ENCODE data around the gene PHACTR1. TPM values are rescaled to one million over a fixed set of nuclear protein-coding genes. Genes with fewer than 3 reads are reported as not detected.

The PHACTR1 gene
- total and polyA plus RNA-seq, 9 of the 15 experiments (the other 6 are each of a cell fraction or from before 2014, with no cell fraction given), result 11.5 to 32.6 (median 22.0) TPM

- TF ChIP-seq, protein P1, sequence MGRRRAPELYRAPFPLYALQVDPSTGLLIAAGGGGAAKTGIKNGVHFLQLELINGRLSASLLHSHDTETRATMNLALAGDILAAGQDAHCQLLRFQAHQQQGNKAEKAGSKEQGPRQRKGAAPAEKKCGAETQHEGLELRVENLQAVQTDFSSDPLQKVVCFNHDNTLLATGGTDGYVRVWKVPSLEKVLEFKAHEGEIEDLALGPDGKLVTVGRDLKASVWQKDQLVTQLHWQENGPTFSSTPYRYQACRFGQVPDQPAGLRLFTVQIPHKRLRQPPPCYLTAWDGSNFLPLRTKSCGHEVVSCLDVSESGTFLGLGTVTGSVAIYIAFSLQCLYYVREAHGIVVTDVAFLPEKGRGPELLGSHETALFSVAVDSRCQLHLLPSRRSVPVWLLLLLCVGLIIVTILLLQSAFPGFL (CRISPR knock-in tag; IDR thresholded peaks at IDR 0.05), result no peak
- TF ChIP-seq RAD21 (CRISPR knock-in tag; conservative IDR thresholded peaks at IDR 0.05 in 1 of 2, IDR thresholded peaks at IDR 0.05 in 1 of 2) (no peak), ZNF609 (CRISPR knock-in tag; IDR thresholded peaks at IDR 0.05; ENCODE audit: borderline replicate concordance) (no peak), CREBBP (IDR thresholded peaks at IDR 0.05; ENCODE audit: low read depth, low read length) (no peak), STAT5A (IDR thresholded peaks at IDR 0.05; ENCODE audit: borderline replicate concordance, low read length) (no peak), ZNF282 (CRISPR knock-in tag; IDR thresholded peaks at IDR 0.05) (no peak), ZNF436 (CRISPR knock-in tag; IDR thresholded peaks at IDR 0.05) (no peak), RFX5 (IDR thresholded peaks at IDR 0.05; ENCODE audit: low read depth, low read length) (no peak), FOXK2 (conservative IDR thresholded peaks at IDR 0.05 in 1 of 2, IDR thresholded peaks at IDR 0.05 in 1 of 2; ENCODE audit: low read depth in 2 of 2) (no peak), JUND (IDR thresholded peaks at IDR 0.05; ENCODE audit: borderline replicate concordance, low read depth, low read length) (no peak), JUND (tag; IDR thresholded peaks at IDR 0.05; ENCODE audit: borderline replicate concordance, low read depth, low read length) (no peak), ZNF165 (CRISPR knock-in tag; IDR thresholded peaks at IDR 0.05; ENCODE audit: borderline replicate concordance) (no peak), RBBP5 (IDR thresholded peaks at IDR 0.05; ENCODE audit: borderline replicate concordance, insufficient read depth, low read length, poor library complexity, severe bottlenecking) (no peak), RBM34 (IDR thresholded peaks at IDR 0.05; ENCODE audit: borderline replicate concordance, insufficient read depth, low read length) (no peak), ZNF76 (CRISPR knock-in tag; IDR thresholded peaks at IDR 0.05; ENCODE audit: borderline replicate concordance) (no peak), SIN3A (IDR thresholded peaks at IDR 0.05; ENCODE audit: borderline replicate concordance in 2 of 2, control insufficient read depth in 1 of 2, low read depth in 2 of 2, low read length in 2 of 2) (no peak), POLR2AphosphoS5 (IDR thresholded peaks at IDR 0.05; ENCODE audit: control insufficient read depth, insufficient read depth, low read depth, low read length) (no peak), PHF20 (IDR thresholded peaks at IDR 0.05; ENCODE audit: partially characterized antibody) (no peak), ZNF707 (CRISPR knock-in tag; conservative IDR thresholded peaks at IDR 0.05) (no peak)
- TF ChIP-seq, protein P2, sequence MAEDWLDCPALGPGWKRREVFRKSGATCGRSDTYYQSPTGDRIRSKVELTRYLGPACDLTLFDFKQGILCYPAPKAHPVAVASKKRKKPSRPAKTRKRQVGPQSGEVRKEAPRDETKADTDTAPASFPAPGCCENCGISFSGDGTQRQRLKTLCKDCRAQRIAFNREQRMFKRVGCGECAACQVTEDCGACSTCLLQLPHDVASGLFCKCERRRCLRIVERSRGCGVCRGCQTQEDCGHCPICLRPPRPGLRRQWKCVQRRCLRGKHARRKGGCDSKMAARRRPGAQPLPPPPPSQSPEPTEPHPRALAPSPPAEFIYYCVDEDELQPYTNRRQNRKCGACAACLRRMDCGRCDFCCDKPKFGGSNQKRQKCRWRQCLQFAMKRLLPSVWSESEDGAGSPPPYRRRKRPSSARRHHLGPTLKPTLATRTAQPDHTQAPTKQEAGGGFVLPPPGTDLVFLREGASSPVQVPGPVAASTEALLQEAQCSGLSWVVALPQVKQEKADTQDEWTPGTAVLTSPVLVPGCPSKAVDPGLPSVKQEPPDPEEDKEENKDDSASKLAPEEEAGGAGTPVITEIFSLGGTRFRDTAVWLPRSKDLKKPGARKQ (CRISPR knock-in tag; IDR thresholded peaks at IDR 0.05), result no peak
Observed at GRCh38 chr6:13327691-13328075, 611.1 kb downstream of the PHACTR1 start (continued).
